Measurements from ENCODE around the gene FOLH1.
"Not testable (repeated sequence)": the region's sequence is repeated elsewhere in the genome, so short reads cannot be mapped to it uniquely, and the experiment has no call there.

FOLH1 gene

DNA sequence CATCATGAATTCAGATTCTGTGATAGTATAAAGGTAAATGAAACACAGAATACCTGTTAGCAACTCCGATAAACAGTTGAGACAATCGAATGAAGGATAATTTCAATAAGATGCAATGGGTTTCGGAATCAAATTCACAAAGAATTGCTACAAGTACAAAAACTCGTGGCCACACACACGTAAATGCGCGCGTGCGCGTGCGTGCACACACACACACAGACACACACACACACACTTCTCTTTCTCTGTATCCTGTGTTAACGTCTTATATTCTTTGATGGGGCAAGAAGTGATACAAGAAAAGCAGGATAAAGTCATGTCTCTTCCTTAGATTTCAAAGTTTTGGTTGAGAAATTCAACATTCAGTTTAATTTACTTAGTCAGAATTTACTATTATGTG lies 57.2 kb downstream of the FOLH1 start:
- TF ChIP-seq, protein P1, sequence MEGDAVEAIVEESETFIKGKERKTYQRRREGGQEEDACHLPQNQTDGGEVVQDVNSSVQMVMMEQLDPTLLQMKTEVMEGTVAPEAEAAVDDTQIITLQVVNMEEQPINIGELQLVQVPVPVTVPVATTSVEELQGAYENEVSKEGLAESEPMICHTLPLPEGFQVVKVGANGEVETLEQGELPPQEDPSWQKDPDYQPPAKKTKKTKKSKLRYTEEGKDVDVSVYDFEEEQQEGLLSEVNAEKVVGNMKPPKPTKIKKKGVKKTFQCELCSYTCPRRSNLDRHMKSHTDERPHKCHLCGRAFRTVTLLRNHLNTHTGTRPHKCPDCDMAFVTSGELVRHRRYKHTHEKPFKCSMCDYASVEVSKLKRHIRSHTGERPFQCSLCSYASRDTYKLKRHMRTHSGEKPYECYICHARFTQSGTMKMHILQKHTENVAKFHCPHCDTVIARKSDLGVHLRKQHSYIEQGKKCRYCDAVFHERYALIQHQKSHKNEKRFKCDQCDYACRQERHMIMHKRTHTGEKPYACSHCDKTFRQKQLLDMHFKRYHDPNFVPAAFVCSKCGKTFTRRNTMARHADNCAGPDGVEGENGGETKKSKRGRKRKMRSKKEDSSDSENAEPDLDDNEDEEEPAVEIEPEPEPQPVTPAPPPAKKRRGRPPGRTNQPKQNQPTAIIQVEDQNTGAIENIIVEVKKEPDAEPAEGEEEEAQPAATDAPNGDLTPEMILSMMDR (IDR thresholded peaks at IDR 0.05; ENCODE audit: low read depth, low read length): no peak
- H3K4me3 ChIP-seq (ENCODE audit: low read depth, low read length): no peak overlapping the region

DNA sequence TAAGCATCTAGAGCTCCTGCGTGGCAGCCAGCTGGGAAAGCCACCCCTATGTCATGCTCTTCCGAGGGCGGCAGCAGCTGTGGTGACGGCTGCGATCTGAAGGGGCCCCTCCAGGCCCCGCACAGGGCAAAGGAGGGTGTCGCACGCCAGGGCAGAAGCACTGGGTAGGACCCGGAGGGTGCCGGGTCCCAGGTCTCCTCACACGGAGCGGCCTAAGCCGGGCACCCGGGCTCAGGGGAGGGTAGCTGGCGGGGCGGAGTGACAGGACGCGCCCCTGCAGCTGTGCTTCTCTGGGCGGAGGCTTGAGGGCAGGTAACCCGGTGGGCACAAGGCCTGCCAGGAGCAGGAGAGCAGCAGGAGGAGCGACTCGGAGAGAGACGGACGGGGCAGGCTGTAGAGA lies 106.0 kb downstream of the FOLH1 start:
- not testable (repeated sequence) for H3K4me3 ChIP-seq (ENCODE audit: low read depth, low read length)

Measured in WI38 (cell line).